Testis (tissue), 3 donors: Measurements from ENCODE around the gene SSBP2. TPM values are rescaled to one million over a fixed set of nuclear protein-coding genes. Genes with fewer than 3 reads are reported as not detected.
A peak's percentile ranks its signal among the peaks of the same experiment; 100 is the strongest.

ENCODE experiments used
- DNase-seq: peaks from one replicate; pipeline ENCODE4 v3.0.0-alpha.2; 2019
- H3K27ac ChIP-seq, 2 donors: fragments of 200-600 bp; sonication (generic); one replicate each; pipeline ENCODE4 v1.5.1; 2019
- H3K27me3 ChIP-seq: fragments of 200-600 bp; sonication (generic); one replicate; pipeline ENCODE4 v1.5.1; 2019
- H3K36me3 ChIP-seq: fragments of 200-600 bp; sonication (generic); one replicate; pipeline ENCODE4 v1.5.1; 2017; ENCODE audit warnings: low read depth; ENCODE audit errors: missing control alignments
- H3K4me1 ChIP-seq: fragments of 200-600 bp; sonication (generic); one replicate; pipeline ENCODE4 v1.5.1; 2019
- H3K4me3 ChIP-seq, 2 donors: fragments of 200-600 bp; sonication (generic); one replicate each; pipeline ENCODE4 v1.5.1; 2017 to 2019
- H3K9me3 ChIP-seq: fragments of 200-600 bp; sonication (generic); one replicate; pipeline ENCODE4 v1.5.1; 2017
- CTCF ChIP-seq, 3 experiments: fragments of 450-650 bp in 2 of 3; fragments of 200-600 bp in 1 of 3; sonication (generic) in 1 of 3; IDR thresholded peaks; one replicate each; pipeline ENCODE4 v1.5.1; 2016 to 2019; ENCODE audit warnings: antibody characterized with exemption in 3 of 3, mild to moderate bottlenecking in 2 of 3, moderate library complexity in 1 of 3
- POLR2A ChIP-seq: fragments of 450-650 bp; IDR thresholded peaks from one replicate; pipeline ENCODE4 v1.6.1; 2017; ENCODE audit warnings: antibody characterized with exemption, mild to moderate bottlenecking, moderate library complexity
- WGBS, 2 donors: methylation state at CpG; one replicate each; pipeline ENCODE4 v1.1.5; 2018; 5-methylcytosine and 5-hydroxymethylcytosine counted together
- intact Hi-C: fragments of 100-400 bp; cut with DNase I; formaldehyde crosslinking; loops from one replicate; pipeline ENCODE4 v1.15.1; 2023; ENCODE audit warnings: low total_unique reads
- polyA plus RNA-seq: library from polyadenylated mRNA; stranded (reverse); fragments of 350-450 nt; fragmentation: Illumina TruSeq; extraction: RNeasy Lipid Tissue Mini Kit (QIAGEN cat#74804); gene quantifications from one replicate; pipeline ENCODE4 v1.2.3, GENCODE V29; 2014; ENCODE audit warnings: low read depth, low replicate concordance; ENCODE audit not compliant: insufficient read depth
- total RNA-seq, 2 donors: library from RNA; depleted of rRNA; stranded (reverse); fragments of >200 nt; gene quantifications; one replicate each; pipeline ENCODE4 v1.2.3, GENCODE V29; 2016

The SSBP2 gene
- total and polyA plus RNA-seq, 3 donors from 2014 or later = 17.5 to 27.6 (median 22.7) TPM

- H3K27ac ChIP-seq = no peak overlapping the region
- H3K4me3 ChIP-seq = peak overlapping the region; percentile 25 to 50
- H3K36me3 ChIP-seq = no peaks in the 10 kb centered on the region
- DNase-seq = no peak
- 9 to 13% methylated on average over 9 to 10 of the region's 10 CpGs for WGBS, 2 donors
- intact Hi-C loops = no loop called here
- no peaks in the 10 kb centered on the region for H3K4me1 ChIP-seq
- no peaks in the 10 kb centered on the region for H3K27me3 ChIP-seq
- no peak for TF ChIP-seq CTCF (IDR thresholded peaks at IDR 0.05)
- no peaks in the 10 kb centered on the region for H3K9me3 ChIP-seq
Observed at GRCh38 chr5:81393430-81393782, 357.5 kb downstream of the SSBP2 start.

GRCh38 chr5:81389025-81389424 lies 361.9 kb downstream of the SSBP2 start:
- DNase-seq = no peak
- TF ChIP-seq CTCF (IDR thresholded peaks at IDR 0.05) (no peak), POLR2A (no peak)
- intact Hi-C loops = no loop called here
- Histone ChIP-seq H3K9me3 (no peaks in the 10 kb centered on the region), H3K4me1 (no peaks in the 10 kb centered on the region), H3K27ac (no peak overlapping the region), H3K36me3 (no peaks in the 10 kb centered on the region), H3K4me3 (no peak overlapping the region), H3K27me3 (no peaks in the 10 kb centered on the region)

- Histone ChIP-seq H3K36me3 (no peaks in the 10 kb centered on the region), H3K4me3 (no peak overlapping the region), H3K27ac (no peak overlapping the region), H3K4me1 (no peaks in the 10 kb centered on the region), H3K9me3 (no peaks in the 10 kb centered on the region), H3K27me3 (no peaks in the 10 kb centered on the region)
- DNase-seq = no peak
- TF ChIP-seq CTCF (IDR thresholded peaks at IDR 0.05) (no peak), POLR2A (no peak)
- intact Hi-C loops = no loop called here
- 94 to 97% methylated on average over 4 of the region's 4 CpGs for WGBS, 2 donors
Observed at GRCh38 chr5:81388169-81388568, 362.7 kb downstream of the SSBP2 start.

- no peaks in the 10 kb centered on the region for H3K9me3 ChIP-seq
- no peak for DNase-seq
- H3K36me3 ChIP-seq = no peaks in the 10 kb centered on the region
- 75 to 96% methylated on average over 2 of the region's 2 CpGs for WGBS, 2 donors
- TF ChIP-seq POLR2A = no peak
- no peak for TF ChIP-seq CTCF (IDR thresholded peaks at IDR 0.05)
- H3K27me3 ChIP-seq = no peaks in the 10 kb centered on the region
- intact Hi-C loops = no loop called here
- no peak overlapping the region for H3K4me3 ChIP-seq
- no peaks in the 10 kb centered on the region for H3K4me1 ChIP-seq
- H3K27ac ChIP-seq = no peak overlapping the region
Observed at GRCh38 chr5:81383867-81384266, 367.0 kb downstream of the SSBP2 start.

- Histone ChIP-seq H3K27me3 (no peaks in the 10 kb centered on the region), H3K27ac (no peak overlapping the region), H3K36me3 (no peaks in the 10 kb centered on the region), H3K4me1 (no peaks in the 10 kb centered on the region), H3K4me3 (no peak overlapping the region), H3K9me3 (no peaks in the 10 kb centered on the region)
- no peak for TF ChIP-seq CTCF (IDR thresholded peaks at IDR 0.05)
- 91 to 93% methylated on average over 2 of the region's 2 CpGs for WGBS, 2 donors
- intact Hi-C loops = no loop called here
- no peak for DNase-seq
Observed at GRCh38 chr5:81371354-81371876, 379.5 kb downstream of the SSBP2 start.
